NCI-H446 treated with DMSO at 0.1 percent for 48 hours (cell line): ENCODE measurements around the gene DNAJB4.
"Not testable (repeated sequence)": the region's sequence is repeated elsewhere in the genome, so short reads cannot be mapped to it uniquely, and the experiment has no call there.

ENCODE experiments used
- DNase-seq: peaks from one replicate; lab custom pipeline; 2025; lab: John Stamatoyannopoulos, UW

Gene DNAJB4

DNA sequence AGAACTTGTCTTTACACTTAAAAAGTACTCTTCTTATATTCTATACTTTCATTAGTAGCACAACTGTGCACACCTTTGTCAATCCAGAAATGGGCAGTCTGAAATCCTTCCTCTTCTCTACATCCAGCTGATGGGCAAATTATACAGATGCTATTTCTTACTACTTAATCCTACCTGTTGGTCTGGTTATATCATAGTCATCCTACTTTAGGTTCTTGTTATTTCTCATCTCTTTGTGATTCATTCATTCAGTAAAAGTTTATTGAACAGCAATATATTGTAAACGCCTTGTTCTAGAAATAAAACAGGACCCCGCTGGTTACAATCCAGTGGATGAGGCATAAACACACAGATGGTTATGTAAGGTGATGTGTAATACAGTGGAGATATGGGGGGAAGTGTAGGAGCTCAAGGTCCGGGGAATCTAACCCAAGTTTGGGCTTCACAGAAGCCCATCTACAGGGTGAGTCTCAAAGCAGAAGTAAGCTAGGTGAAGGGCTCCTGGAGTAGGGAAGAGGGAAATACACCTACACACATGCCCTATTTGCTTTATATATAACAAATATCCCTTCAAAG, 14.0 kb upstream of the DNAJB4 start:
- no peak for DNase-seq

DNA sequence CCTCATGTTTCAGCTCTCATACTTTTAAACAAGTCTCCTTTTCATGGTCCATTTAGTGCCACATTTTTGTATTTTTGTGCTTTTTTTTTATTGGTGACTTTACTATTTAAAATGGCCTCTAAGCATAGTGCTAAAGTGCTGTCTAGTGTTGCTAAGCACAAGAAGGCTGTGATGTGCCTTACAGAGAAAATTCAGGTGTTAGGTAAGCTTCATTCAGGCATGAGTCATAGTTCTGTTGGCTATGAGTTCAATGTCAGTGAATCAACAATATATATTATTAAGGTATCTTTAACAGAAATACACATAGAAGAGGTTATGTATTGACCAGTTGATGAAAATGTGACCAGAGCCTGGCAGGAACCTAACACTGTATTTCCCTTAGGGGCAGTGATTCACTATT, 13.1 kb upstream of the DNAJB4 start:
- no peak for DNase-seq

DNA sequence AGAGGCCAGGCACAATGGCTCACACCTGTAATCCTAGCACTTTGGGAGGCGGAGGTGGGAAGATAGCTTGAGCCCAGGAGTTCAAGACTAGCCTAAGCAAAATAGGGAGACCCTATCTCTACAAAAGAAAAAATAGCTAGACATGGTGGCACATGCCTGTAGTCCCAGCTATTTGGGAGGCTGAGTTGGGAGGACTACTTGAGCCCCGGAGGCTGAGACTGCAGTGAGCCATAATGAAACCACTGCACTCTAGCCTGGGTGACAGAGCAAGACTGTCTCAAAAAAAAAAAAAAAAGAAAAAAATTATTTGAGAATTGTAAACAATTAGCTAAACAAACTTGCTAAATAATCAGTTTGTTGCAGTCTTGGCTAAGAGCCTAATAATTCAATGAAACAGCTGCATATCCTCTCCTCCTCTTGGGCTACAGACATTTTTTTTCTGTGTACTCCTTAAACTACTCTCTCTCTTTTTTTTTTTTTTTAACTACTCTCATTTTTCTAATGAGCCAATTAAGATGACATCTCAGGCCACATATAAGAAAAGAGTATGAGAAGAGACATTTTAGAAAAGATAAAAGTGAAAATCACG, 10.5 kb upstream of the DNAJB4 start:
- no peak for DNase-seq

DNA sequence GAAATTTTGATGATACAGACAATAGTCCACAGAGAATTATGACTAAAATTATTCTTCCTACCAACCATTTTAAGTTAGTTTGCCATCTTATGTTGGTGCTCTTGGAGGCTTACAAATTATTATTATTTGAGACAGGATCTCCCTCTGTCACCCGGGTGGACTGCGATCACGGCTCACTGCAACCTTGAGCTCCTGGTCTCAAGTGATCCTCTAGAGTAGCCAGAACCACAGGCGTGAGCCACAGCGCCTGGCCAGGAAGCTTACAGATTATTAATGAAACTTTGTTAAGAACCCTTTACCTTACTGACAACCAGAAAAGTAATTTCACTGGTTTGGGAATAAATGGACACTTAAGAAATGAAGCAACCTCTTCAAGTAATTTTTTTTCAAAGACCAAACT, 8.0 kb upstream of the DNAJB4 start:
- DNase-seq: no peak

GRCh38 chr1:78000536-78000935, 4.2 kb upstream of the DNAJB4 start:
- DNase-seq: not testable (repeated sequence)

DNA sequence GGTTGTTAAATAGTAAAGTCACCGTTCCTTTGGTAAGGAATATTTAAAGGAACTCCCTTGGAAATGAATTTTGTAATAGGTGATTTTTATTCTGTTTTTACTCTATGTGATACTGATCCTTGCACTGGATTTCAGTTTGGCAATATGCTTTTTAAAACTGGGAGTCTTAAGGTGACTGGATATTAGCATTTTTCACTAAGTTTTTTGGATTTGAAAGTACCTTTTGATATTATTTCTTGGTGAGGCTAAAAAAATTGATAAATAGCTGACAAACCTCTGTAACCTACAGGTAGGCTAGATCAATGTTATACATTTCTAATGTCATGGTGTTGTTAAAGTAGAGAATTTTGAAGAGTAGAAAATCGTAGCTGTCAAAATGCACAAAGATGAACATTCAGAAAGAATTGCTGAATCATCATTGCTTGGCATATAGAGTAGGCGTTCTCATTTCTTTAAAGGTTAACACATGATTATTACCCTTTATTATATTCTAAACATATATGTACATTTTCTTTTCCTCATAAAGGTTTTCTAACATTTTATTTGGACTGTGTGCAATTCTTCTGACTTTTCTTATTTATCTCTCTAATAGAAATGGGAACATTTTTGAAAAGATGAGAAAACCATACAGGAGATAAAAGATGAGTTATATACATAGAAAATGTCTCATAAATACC, 1.5 kb upstream of the DNAJB4 start:
- DNase-seq: no peak

- peak; percentile 90 for DNase-seq
Observed at GRCh38 chr1:78003882-78004718, 639 bp upstream of the DNAJB4 start.

GRCh38 chr1:78005448-78005722, 646 bp downstream of the DNAJB4 start:
- DNase-seq: no peak

DNA sequence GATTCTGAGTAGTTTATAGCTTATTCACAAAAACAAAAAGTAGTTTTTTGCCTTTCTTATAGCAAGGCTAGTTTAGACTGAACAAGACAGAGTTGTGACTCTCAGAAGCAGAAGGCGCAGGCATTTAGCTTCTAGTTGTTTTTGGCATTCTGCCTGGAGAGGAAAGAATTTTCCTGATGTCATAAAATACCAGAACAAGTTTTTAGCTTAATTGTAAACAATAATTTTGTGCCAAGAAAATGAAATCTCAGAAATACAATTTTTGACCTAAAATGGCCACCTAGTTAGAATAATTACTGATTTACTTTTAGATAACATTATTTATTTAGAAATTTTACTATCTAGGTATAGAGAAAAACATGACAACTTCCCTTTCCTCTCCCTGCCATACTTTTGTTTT, 1.0 kb downstream of the DNAJB4 start:
- DNase-seq: peak; percentile 75

- DNase-seq: no peak
Observed at GRCh38 chr1:78006521-78006920, 1.8 kb downstream of the DNAJB4 start.

DNA sequence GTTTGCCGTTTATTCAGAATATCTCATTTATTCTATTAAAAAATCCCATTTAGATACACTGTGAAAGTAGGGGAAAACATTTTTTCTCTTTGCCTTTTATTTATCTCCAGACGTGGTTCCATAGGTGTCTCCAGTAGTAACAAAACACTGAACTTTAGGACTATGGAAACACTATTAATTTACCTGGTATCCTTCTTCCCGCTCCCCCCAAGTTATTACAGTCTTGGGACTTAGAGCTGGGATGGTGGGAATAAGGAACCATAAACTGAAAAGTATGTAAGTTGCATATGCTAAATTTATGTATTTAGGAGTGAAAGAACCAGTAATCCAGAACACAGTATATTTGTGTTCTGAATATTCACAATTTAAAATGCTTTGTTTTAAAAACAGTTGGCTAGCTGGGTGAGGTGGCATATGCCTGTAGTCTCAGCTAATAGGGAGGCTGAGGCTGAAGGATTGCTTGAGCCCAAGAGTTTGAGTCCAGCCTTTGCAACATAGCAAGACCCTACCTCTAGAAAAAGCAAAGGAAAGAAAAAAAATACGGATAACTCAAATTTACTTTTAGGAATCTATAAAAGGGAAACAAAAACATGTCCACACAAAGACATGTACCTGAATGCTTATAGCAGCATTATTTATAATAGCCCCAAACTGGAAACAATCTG, 3.1 kb downstream of the DNAJB4 start:
- no peak for DNase-seq

DNA sequence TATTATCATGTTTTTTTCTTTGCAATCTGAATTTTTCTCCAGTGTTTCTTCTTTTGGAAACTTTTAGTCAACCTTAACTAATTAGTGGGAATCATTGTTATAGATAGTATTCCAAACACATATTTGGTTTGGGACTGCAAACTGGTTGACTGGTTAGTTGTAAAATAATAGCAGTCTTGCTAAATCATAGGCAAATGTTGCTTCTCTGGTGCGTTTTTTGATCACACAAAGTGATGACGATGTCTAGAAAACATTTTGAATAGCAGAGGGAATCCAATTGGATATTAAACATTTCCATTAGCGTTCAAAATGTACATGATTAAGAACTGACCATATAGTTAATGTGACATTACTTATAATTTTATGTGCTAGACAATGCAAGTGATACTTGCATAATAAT, 4.5 kb downstream of the DNAJB4 start:
- DNase-seq: no peak

DNA sequence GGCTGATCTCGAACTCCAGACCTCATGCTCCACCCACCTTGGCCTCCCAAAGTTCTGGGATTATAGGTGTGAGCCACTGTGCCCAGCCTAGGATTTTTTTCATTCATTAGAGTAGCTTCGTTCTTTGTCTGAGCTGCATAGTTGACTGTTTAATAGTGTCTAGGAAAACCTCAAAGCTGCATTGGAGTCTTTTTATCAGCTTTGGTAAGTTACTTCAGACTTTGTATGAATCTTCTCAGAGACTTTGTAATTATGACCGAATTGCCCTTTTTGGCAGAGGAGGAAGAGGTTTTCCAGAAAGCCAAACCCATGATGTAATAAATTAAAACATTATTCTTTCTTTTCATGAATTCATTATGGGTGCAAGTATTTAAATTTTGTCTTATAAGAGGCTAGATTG, 5.1 kb downstream of the DNAJB4 start:
- DNase-seq: no peak

DNA sequence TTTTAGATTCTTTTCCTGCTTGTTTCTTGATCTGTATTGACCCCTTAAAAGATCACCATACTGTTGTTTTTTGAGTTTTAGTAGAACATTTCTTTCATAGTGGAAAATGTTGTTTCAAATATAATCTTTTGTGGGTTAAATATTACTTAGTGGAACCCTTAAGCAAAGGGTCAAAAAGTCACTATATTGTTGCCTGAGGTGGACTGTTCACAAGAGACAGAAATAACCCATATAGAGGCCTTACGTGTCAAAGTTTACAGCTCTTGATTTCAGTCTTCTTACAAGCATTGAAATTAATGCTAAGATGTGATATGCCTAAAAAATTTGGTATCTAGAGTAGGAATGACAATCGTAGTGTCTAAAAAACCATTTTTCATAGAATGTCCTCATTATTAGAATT, 6.3 kb downstream of the DNAJB4 start:
- no peak for DNase-seq

- DNase-seq: no peak
Observed at GRCh38 chr1:78015148-78015547, 10.4 kb downstream of the DNAJB4 start.

DNA sequence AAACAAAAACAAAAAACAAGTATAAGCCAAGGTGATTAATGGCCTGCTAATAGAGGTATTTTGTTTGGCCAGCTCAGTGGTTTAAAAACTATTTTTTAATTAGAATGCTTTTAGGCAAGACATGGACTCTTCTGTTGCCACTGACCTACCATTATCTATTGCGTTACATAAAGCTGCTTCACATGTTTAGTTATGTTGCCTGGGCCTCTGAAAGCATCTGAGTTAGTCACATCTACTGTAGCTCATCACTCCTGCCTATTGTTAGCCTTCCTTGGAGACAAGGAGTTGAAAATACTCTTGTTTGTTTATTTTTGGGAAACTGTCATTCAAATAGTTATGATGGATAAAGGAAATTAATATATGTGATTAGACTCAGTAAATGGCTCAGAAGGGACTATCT, 14.3 kb downstream of the DNAJB4 start:
- DNase-seq: no peak

DNA sequence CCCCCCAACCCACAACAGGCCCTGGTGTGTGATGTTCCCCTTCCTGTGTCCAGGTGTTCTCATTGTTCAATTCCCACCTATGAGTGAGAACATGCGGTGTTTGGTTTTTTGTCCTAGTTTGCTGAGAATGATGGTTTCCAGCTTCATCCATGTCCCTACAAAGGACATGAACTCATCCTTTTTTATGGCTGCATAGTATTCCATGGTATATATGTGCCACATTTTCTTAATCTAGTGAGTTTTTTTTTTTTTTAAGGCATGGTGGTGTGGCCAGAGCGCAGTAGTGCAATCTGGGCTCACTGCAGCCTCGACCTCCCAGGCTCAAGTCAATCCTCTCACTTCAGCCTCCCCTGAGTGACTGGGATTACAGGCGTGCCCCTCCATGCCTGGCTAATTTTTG, 16.4 kb downstream of the DNAJB4 start:
- DNase-seq: not testable (repeated sequence)

GRCh38 chr1:78029793-78030192, 25.1 kb downstream of the DNAJB4 start:
- DNase-seq: no peak

- DNase-seq: no peak
Observed at GRCh38 chr1:78032996-78033796, 28.5 kb downstream of the DNAJB4 start.

GRCh38 chr1:78033797-78034172, 29.0 kb downstream of the DNAJB4 start:
- no peak for DNase-seq

DNA sequence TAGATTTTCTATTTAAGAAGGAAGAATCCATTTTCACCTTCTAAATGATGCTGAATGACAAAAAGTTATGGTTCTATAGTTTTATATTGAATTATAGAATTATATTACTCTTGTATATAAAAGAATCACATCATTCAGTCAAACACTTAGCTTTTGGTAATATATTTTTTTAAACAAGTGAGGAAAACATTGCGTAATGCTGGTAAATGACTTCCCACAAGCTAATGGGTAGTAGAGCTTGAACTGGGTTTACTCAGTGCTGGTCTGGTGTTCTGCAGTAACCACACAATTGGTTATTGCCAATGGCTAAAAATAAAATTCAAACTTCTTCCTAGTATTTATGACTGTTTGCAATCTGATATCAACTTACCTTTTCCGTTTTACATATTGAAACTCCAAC, 30.4 kb downstream of the DNAJB4 start:
- DNase-seq: no peak

GRCh38 chr1:78036450-78036849, 31.7 kb downstream of the DNAJB4 start:
- DNase-seq: no peak
